H1 (cell line): Measurements from ENCODE around the gene ZNF597. TPM values are rescaled to one million over a fixed set of nuclear protein-coding genes. Genes with fewer than 3 reads are reported as not detected.

Experiments
- CTCF ChIA-PET: fragments of 300-600 bp; sonication (Branson Sonifier 250); formaldehyde crosslinking; loops from one replicate; lab custom pipeline; 2021; ENCODE audit not compliant: partially characterized antibody; lab: Charles Lee
- POLR2A ChIA-PET: fragments of 300-600 bp; sonication (Branson Sonifier 250); formaldehyde crosslinking; loops from one replicate; lab custom pipeline; 2021; ENCODE audit warnings: inconsistent platforms; ENCODE audit not compliant: partially characterized antibody; lab: Charles Lee
- DNase-seq, 2 experiments: peaks; one replicate each; pipeline versions ENCODE4 v3.0.0 to v3.0.0-alpha.2; 2010 to 2022; ENCODE audit warnings: low spot score in 2 of 2, low read depth in 1 of 2, mixed read lengths in 1 of 2
- FAIRE-seq: peaks from 2 replicates; lab custom pipeline; 2011; peaks lifted over from hg19 to GRCh38; lab: Jason Lieb, UNC
- H2AFZ ChIP-seq: 2 replicates; pipeline ENCODE4 v1.8.1; 2012; ENCODE audit warnings: low read length, inconsistent platforms
- H2AK5ac ChIP-seq: 2 replicates; pipeline ENCODE4 v1.6.1; 2013; ENCODE audit warnings: low read depth, low read length
- H2BK120ac ChIP-seq: replicated peaks from 2 replicates; pipeline ENCODE3; 2013; ENCODE audit warnings: low read depth, low read length, inconsistent platforms
- H2BK12ac ChIP-seq: 2 replicates; pipeline ENCODE4 v1.6.1; 2013; ENCODE audit warnings: low read depth, low read length
- H2BK15ac ChIP-seq: 2 replicates; pipeline ENCODE4 v1.6.1; 2013; ENCODE audit warnings: low read length
- H2BK20ac ChIP-seq: 2 replicates; pipeline ENCODE4 v1.6.1; 2013; ENCODE audit warnings: low read length
- H2BK5ac ChIP-seq: 2 replicates; pipeline ENCODE4 v1.6.1; 2013; ENCODE audit warnings: low read depth, low read length
- H3K14ac ChIP-seq: 2 replicates; pipeline ENCODE4 v1.6.1; 2013; ENCODE audit warnings: inconsistent platforms; ENCODE audit not compliant: insufficient read length
- H3K18ac ChIP-seq: 2 replicates; pipeline ENCODE4 v1.6.1; 2013; ENCODE audit warnings: low read length; ENCODE audit errors: extremely low read depth
- H3K23ac ChIP-seq: 2 replicates; pipeline ENCODE4 v1.6.1; 2013; ENCODE audit warnings: inconsistent platforms; ENCODE audit not compliant: insufficient read length
- H3K23me2 ChIP-seq: 2 replicates; pipeline ENCODE4 v1.6.1; 2013; ENCODE audit warnings: low read depth, low read length
- H3K27ac ChIP-seq: 2 replicates; pipeline ENCODE4 v1.6.1; 2011; ENCODE audit warnings: low read depth, low read length, inconsistent platforms
- H3K27me3 ChIP-seq, 4 experiments: replicated peaks in 1 of 4; 1 replicate in 1 of 4; 2 replicates in 3 of 4; pipeline versions ENCODE4 v1.6.1 to v1.8.1; 2011 to 2013; ENCODE audit warnings: low read length in 3 of 4, mild to moderate bottlenecking in 3 of 4, inconsistent platforms in 2 of 4, mixed read lengths in 2 of 4, moderate library complexity in 1 of 4; ENCODE audit not compliant: control insufficient read depth in 3 of 4, insufficient read depth in 3 of 4; ENCODE audit errors: extremely low read depth in 1 of 4
- H3K36me3 ChIP-seq, 4 experiments: 2 replicates each; pipeline versions ENCODE4 v1.6.1 to v1.8.1; 2011 to 2013; ENCODE audit warnings: mild to moderate bottlenecking in 4 of 4, low read length in 3 of 4, moderate library complexity in 2 of 4, control low read depth in 1 of 4, inconsistent platforms in 1 of 4; ENCODE audit not compliant: insufficient read depth in 4 of 4, control insufficient read depth in 2 of 4
- H3K4ac ChIP-seq: replicated peaks from 2 replicates; pipeline ENCODE3; 2013; ENCODE audit warnings: low read length, low read depth, mixed read lengths, inconsistent platforms; ENCODE audit not compliant: insufficient read length
- H3K4me1 ChIP-seq, 4 experiments: replicated peaks in 1 of 4; 1 replicate in 1 of 4; 2 replicates in 3 of 4; pipeline versions ENCODE4 v1.6.1 to v1.8.1; 2011 to 2013; ENCODE audit warnings: low read length in 3 of 4, inconsistent platforms in 2 of 4, mixed read lengths in 1 of 4; ENCODE audit not compliant: insufficient read depth in 4 of 4, control insufficient read depth in 3 of 4
- H3K4me2 ChIP-seq, 2 experiments: 2 replicates each; pipeline versions ENCODE4 v1.6.1 to v1.8.1; 2011 to 2013; ENCODE audit warnings: low read depth in 2 of 2, low read length in 2 of 2, control low read depth in 1 of 2, inconsistent platforms in 1 of 2, mild to moderate bottlenecking in 1 of 2; ENCODE audit not compliant: insufficient read depth in 1 of 2
- H3K4me3 ChIP-seq, 4 experiments: fragments of 200-600, 300-600 bp in 1 of 4; sonication (generic), shearing (Covaris generic), sonication (Bioruptor Twin) in 1 of 4; 2 replicates each; pipeline versions ENCODE4 v1.5.1 to v1.8.1; 2011 to 2016; ENCODE audit warnings: low read length in 4 of 4, low read depth in 3 of 4, control low read depth in 2 of 4, inconsistent platforms in 2 of 4, mild to moderate bottlenecking in 2 of 4, mixed read lengths in 1 of 4, moderate library complexity in 1 of 4; ENCODE audit not compliant: insufficient read depth in 2 of 4; ENCODE audit errors: extremely low read depth in 1 of 4
- H3K56ac ChIP-seq: replicated peaks from 2 replicates; pipeline ENCODE3; 2013; ENCODE audit warnings: low read depth, mild to moderate bottlenecking, mixed read lengths, low read length, inconsistent platforms; ENCODE audit not compliant: insufficient read length
- H3K79me1 ChIP-seq: 2 replicates; pipeline ENCODE4 v1.6.1; 2013; ENCODE audit warnings: low read depth, low read length, control low read depth
- H3K79me2 ChIP-seq, 2 experiments: 2 replicates each; pipeline versions ENCODE4 v1.6.1 to v1.8.1; 2012 to 2013; ENCODE audit warnings: low read length in 2 of 2, mild to moderate bottlenecking in 2 of 2, inconsistent platforms in 1 of 2; ENCODE audit not compliant: insufficient read depth in 2 of 2, control insufficient read depth in 1 of 2
- H3K9ac ChIP-seq, 4 experiments: replicated peaks in 1 of 4; 1 replicate in 1 of 4; 2 replicates in 3 of 4; pipeline versions ENCODE4 v1.6.1 to v1.8.1; 2011 to 2013; ENCODE audit warnings: low read depth in 3 of 4, low read length in 3 of 4, control low read depth in 2 of 4, mild to moderate bottlenecking in 2 of 4, moderate library complexity in 2 of 4, inconsistent platforms in 1 of 4; ENCODE audit errors: extremely low read depth in 1 of 4
- H3K9me3 ChIP-seq, 2 experiments: 2 replicates each; pipeline versions ENCODE4 v1.6.1 to v1.8.1; 2012 to 2013; ENCODE audit warnings: mild to moderate bottlenecking in 2 of 2, moderate library complexity in 2 of 2, control low read depth in 1 of 2, inconsistent platforms in 1 of 2, low read depth in 1 of 2, low read length in 1 of 2, mixed read lengths in 1 of 2; ENCODE audit not compliant: insufficient read depth in 2 of 2
- H4K20me1 ChIP-seq, 2 experiments: replicated peaks in 1 of 2; 2 replicates each; pipeline versions ENCODE3 to v1.8.1; 2011 to 2013; ENCODE audit warnings: inconsistent platforms in 2 of 2, low read length in 2 of 2, mild to moderate bottlenecking in 1 of 2; ENCODE audit not compliant: insufficient read depth in 2 of 2, control insufficient read depth in 1 of 2
- H4K5ac ChIP-seq: 2 replicates; pipeline ENCODE4 v1.6.1; 2013; ENCODE audit warnings: low read length, low read depth, mixed read lengths, inconsistent platforms; ENCODE audit not compliant: insufficient read length
- H4K8ac ChIP-seq: 2 replicates; pipeline ENCODE4 v1.8.0; 2013; ENCODE audit warnings: mild to moderate bottlenecking, moderate library complexity, low read length, inconsistent platforms; ENCODE audit not compliant: insufficient read depth; ENCODE audit errors: extremely low read depth
- H4K91ac ChIP-seq: replicated peaks from 2 replicates; pipeline ENCODE3; 2013; ENCODE audit warnings: low read length, mixed read lengths, inconsistent platforms; ENCODE audit not compliant: insufficient read length
- CTBP2 ChIP-seq: IDR thresholded peaks from 2 replicates; pipeline ENCODE4 v1.7.0; 2011; ENCODE audit warnings: borderline replicate concordance, mild to moderate bottlenecking, moderate library complexity, mixed read lengths, low read length; ENCODE audit not compliant: insufficient read depth, insufficient read length
- TEAD4 ChIP-seq: IDR thresholded peaks from 2 replicates; pipeline ENCODE4 v1.6.1; 2012; ENCODE audit warnings: low read depth, low read length, inconsistent platforms, mixed read lengths
- WGBS, 2 experiments: shearing (Covaris generic) in 1 of 2; methylation state at CpG; one replicate each; pipeline versions ENCODE4 v1.1.6 to v1.1.7; 2013 to 2015; ENCODE audit warnings: low lambda C conversion rate in 2 of 2, mixed read lengths in 2 of 2, inconsistent platforms in 1 of 2, low coverage in 1 of 2, missing lambda C conversion rate in 1 of 2; ENCODE audit not compliant: insufficient replicate concordance in 2 of 2, insufficient coverage in 1 of 2, insufficient read length in 1 of 2; ENCODE audit errors: extremely low coverage in 1 of 2, missing lambda C conversion rate in 1 of 2; 5-methylcytosine and 5-hydroxymethylcytosine counted together
- polyA plus RNA-seq, 7 experiments: library from polyadenylated mRNA; depleted of rRNA in 3 of 7; stranded (reverse) in 5 of 7; unstranded in 2 of 7; fragments of >200 nt in 5 of 7; fragments of 200-250 nt in 2 of 7; gene quantifications; 1 replicate in 5 of 7; 2 replicates in 1 of 7; 4 replicates in 1 of 7; pipeline versions ENCODE4 v1.2.1 to v1.2.3, GENCODE V29; 2011 to 2013; ENCODE audit warnings: missing spikeins in 2 of 7, mixed read lengths in 2 of 7
- total RNA-seq: library from RNA; stranded (reverse); fragmentation: NEBNext Ultra II Directional; extraction: Animal tissue kit (Norgen Biotek cat#: 25700); gene quantifications from 2 replicates; pipeline ENCODE4 v1.2.1, GENCODE V29; 2021

The ZNF597 gene
- total and polyA plus RNA-seq, 2 of the 8 experiments (the other 6 are each of a cell fraction or from before 2014, with no cell fraction given): 0.68 to 2.6 TPM

- Histone ChIP-seq H2BK12ac (no peak overlapping the region), H2BK20ac (no peak overlapping the region), H3K27ac (no peak overlapping the region), H3K4me2 (no peak overlapping the region), H2AK5ac (no peak overlapping the region), H3K4me1 (peaks cover 0 to 7% (median under 1%) of the 10 kb centered on the region in 4 experiments; a peak in 3 of 7 replicates), H2BK120ac (no peak overlapping the region), H3K23me2 (no peaks in the 10 kb centered on the region), H3K9me3 (no peaks in the 10 kb centered on the region), H3K18ac (no peak overlapping the region), H3K79me2 (peaks cover 0 to 52% of the 10 kb centered on the region in 2 experiments; a peak in 2 of 4 replicates), H3K79me1 (peaks cover 5% of the 10 kb centered on the region), H3K23ac (no peak overlapping the region), H2BK15ac (no peak overlapping the region), H2BK5ac (no peak overlapping the region), H3K4ac (no peak overlapping the region), H4K5ac (no peak overlapping the region), H3K14ac (no peak overlapping the region), H4K20me1 (peaks cover 6 to 7% of the 10 kb centered on the region in 2 experiments), H3K4me3 (no peak overlapping the region), H3K56ac (no peak overlapping the region), H3K27me3 (no peaks in the 10 kb centered on the region), H3K9ac (no peak overlapping the region), H4K91ac (no peak overlapping the region), H3K36me3 (peaks cover 0 to 9% (median 4%) of the 10 kb centered on the region in 4 experiments; a peak in 4 of 8 replicates), H2AFZ (no peak overlapping the region), H4K8ac (peak overlapping the region; percentile 2; the same call in 1 of the 2 replicates)
- TF ChIP-seq CTBP2 (no peak), TEAD4 (no peak)
- ChIA-PET CTCF (no interaction called here), POLR2A (no interaction called here)
- 94% methylated on average over 3 of the region's 3 CpGs; no CpG with 5 or more reads in 1 of the 2 experiments for WGBS, 2 experiments
- FAIRE-seq (no peak), DNase-seq (no peak)
Observed at GRCh38 chr16:3476409-3476808, 33.1 kb upstream of the ZNF597 start.
